ENCODE data around the gene TMEM127.

The TMEM127 gene

GRCh38 chr2:96205888-96206287 lies 59.9 kb downstream of the TMEM127 start:
- no peak for DNase-seq (ENCODE audit: low read depth in 2 of 2)

DNA sequence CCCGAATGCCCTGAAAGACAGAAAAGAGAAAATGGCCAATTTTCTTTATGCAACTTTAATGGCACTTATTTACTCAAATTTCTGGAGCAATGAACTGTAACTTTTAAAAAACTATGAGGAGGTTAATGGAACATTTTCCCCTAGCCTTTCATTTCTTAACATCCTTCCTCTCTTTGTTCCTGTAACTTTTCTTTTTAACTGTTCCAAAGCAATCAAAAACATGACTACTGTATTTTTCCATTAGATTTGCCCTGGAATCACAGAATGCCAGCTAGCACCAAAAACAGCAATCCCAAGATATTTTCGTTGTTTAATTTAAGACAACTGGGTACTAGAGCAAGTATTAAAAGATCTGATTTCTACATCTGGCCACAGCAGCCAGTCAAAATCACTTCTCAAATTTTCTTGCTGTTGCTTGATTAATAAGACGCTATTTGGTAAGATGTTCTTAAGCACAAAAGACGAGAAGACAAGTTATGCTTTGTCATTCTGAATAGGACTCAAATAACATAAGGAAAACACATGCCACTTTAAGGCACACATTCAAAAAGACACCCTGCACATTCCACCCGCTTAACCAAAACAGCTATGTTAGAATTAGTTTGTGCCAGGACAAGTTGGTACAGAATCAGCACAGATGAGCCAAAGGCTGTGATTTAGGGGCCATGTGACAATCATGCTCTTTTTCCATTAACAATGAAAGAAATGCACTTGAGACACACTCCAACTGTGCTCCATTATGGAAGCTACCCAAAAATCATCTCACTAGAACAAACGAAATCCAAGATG lies 60.8 kb downstream of the TMEM127 start:
- no peak for DNase-seq (ENCODE audit: low read depth in 2 of 2)

DNA sequence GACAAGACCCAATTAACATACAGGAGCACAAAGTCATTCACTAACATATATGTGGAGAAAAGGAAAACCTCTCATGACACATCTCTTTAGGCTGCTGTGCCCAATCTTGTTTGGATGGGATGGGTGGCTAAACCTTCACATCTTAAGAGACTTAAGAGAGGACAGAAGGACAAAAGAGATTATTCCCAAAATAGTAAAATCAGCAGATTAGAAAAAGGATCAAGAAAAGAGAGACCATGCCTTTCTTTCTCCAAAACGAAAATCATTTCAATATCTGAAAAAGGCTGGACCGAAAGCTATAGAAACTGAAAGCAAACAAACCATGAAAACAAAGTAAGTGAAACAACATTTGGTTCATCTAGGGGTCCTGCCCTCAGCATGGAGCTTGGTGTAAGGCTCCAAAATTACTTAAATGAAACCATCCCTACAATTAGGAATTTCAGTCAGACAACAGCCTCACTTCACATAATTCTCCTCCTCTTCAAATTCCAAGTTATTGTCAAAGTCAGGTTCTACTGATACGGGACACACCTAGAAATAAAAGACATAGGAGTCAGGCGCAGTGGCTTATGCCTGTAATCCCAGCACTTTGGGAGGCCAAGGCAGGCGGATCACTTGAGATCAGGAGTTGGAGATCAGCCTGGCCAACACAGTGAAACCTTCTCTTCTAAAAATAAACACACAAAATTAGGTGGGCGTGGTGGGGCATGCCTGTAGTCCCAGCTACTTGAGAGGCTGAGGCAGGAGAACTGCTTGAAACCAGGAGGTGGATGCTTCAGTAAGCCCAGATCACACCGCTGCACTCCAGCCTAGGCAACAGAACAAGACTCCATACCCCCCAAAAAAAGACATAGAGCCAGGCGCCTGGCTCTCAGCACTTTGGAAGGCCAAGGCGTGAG lies 62.4 kb downstream of the TMEM127 start:
- no peak for DNase-seq (ENCODE audit: low read depth in 2 of 2)

DNA sequence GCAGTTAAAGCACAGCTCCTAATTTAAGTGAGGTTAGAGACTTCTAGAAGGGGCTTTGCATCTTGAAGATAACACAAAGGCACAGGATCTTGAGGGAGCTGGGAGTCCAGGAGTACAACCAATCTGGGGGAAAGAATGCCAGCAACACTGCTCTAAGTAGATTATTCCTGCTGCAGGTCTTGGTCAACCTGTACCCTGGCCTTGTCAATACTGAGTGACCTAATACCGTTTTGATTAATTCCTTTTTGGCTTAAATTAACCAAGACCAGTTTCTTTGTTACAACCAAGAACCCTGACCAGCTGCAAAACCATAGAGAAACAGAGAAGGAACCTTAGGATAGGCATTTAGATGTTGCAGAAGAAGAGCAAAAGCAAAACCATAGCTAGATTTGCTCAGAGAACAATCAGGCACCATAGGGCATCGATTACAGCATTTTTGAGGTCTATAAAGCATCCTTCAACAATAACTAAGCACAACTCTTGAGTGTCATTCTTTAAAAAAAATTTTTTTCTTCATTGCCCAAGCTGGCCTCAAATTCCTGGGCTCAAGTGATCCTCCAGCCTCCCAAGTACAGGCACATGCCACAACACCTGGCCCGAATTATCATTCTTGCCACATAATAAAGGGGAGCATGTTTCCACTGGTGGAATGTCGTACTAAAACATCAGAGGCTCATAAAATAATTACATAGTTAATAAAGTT lies 63.5 kb downstream of the TMEM127 start:
- no peak for DNase-seq (ENCODE audit: low read depth in 2 of 2)

- DNase-seq (ENCODE audit: low read depth in 2 of 2) = no peak
Observed at GRCh38 chr2:96201338-96201737, 64.5 kb downstream of the TMEM127 start.

GRCh38 chr2:96198921-96199320 lies 66.9 kb downstream of the TMEM127 start:
- DNase-seq (ENCODE audit: low read depth in 2 of 2) = no peak

All from stimulated activated CD8-positive, alpha-beta memory T cell treated with anti-CD3 and anti-CD28 coated beads, Interleukin-15, amount 100 ng/mL, for 4 hours (primary cell).